Measurements from ENCODE around the gene ZCCHC7.

- TF ChIP-seq CTCF (IDR thresholded peaks at IDR 0.05) (no peak), POLR2A (IDR thresholded peaks at IDR 0.05) (no peak)
These were observed 263.7 kb downstream of the ZCCHC7 start for GRCh38 chr9:37383876-37384746.

Data from thyroid gland (tissue), 4 donors.